GM21367 (cell line): ENCODE data around the gene PUS3.

ENCODE experiments used
- ATAC-seq: cut with Tn5 transposase; IDR thresholded peaks from one replicate; pipeline ENCODE4 v1.9.1; 2021; ENCODE audit not compliant: unreplicated experiment

The PUS3 gene, protein sequence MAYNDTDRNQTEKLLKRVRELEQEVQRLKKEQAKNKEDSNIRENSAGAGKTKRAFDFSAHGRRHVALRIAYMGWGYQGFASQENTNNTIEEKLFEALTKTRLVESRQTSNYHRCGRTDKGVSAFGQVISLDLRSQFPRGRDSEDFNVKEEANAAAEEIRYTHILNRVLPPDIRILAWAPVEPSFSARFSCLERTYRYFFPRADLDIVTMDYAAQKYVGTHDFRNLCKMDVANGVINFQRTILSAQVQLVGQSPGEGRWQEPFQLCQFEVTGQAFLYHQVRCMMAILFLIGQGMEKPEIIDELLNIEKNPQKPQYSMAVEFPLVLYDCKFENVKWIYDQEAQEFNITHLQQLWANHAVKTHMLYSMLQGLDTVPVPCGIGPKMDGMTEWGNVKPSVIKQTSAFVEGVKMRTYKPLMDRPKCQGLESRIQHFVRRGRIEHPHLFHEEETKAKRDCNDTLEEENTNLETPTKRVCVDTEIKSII

DNA sequence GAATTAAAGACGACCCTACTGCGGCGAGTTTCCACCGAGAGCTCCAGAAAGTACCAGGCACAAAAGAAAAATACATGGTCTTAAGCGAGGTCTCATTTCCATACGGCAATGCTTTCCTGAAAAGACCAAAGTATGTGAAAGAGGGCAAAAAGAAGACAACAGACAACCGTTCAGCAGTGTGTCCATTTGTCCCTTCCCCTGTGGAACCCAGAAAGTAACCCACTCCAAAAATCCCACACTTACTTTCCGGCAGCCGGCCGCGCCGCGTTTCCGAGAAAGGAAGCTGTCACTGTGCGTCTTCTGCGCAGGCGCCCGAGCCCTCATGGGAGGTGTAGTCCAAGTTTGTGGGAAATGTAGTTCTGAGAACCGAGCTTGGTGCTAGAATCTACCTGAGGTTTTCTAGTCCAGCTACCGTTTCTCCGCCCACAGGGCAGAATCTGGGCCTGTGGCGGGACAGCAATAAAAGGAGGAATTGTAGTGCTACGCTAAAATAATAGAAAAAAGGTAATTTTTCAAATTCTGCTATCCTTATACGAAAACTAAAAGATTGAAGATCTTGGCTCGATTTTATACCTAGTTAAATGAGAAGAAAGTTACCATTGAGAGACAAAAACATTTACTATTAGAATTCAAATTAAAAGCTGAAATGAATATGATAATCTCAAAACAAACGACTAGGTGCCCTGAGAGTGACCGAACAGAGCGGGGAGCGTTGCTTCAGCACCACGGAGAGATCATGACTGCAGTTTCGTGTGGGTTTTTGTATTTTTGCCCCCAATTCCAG, at the start of gene PUS3:
Gene PUS3 (minus strand): TSS at position 280 of the 784 bp plus-strand sequence. CDS start 6,922 bp downstream, outside the sequence.
- ATAC-seq = peak; percentile 99

DNA sequence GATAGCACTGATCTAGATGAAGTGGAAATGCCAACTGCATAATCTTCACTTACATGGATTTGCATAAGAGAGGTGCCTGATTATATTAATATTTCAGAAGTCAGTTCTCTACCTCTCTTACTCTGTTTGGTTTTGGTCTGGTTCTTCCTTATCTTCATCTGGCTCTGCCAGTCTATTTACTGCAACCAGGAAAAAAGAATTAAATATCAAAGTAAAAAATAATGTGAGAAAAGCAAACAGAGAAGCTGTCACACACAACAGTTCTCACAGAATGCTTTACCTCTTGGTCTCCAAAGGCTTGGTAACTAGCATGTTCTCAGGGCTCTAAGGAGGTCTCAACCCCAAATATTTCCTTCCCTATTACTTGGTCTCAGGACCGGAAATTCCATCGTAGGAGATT, 49.6 kb upstream of the PUS3 start:
- ATAC-seq = no peak

DNA sequence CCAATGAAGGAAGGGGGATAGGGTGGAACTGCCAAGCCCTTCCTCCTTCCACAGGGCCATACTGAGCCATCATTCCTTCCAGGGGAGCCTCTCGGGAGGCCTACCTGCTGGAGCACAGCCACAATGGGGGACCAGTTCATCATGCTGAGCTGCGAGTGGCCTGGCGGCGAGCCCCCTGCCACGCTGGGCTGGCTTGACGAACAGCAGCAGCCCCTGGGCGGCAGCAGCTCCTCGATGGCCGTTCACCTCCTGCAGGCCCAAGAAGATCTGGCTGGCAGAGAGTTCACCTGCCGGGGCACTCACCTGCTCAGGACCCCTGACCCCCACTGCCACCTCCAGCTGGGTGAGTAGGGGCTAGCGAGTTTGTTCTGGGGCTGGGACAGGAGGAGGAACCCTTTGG, 48.7 kb upstream of the PUS3 start:
- ATAC-seq = no peak

DNA sequence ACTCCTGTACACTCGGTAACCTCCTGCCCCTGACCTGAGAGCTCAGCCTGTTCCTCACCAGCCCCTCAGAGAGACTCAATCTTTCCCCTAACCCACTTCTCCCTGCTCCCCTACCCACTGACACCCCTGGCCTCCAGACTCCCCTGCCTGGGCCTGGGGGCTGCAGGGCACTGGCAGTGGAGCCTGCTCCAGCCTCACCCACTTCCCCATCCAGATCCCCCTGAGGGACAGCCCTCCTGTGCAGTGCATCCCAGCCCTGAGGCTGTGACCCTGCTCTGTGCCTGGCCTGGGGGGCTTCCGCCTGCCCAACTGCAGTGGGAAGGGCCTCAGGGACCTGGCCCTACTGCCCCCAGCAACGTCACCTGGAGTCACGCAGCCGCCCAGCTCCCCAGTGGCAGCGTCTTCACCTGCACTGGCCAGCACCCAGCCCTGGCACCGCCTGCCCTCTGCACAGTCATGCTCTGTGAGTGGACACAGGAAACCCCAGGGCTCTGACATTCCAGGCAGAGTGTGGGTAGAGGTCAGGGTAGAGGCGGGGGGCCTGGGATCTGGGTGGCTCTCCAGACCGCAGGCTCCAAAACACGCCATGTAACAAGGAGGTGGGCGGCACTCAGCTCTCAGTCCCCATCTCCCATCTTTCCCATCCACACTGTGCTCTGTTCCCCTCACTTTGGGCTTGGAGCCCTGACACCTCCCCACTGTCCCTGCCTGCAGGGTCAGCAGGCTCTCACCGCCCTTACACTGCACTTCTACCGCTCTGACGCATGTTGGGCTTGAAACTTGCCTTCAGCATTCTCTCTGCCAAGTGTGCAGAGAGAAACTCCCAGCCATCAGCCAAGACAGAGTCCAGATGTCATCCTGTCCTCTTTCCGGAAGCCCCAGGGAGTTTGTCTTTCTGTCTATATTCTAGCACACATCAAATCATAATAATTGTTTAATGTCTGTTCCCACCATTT, 48.0 kb upstream of the PUS3 start:
- ATAC-seq = no peak

DNA sequence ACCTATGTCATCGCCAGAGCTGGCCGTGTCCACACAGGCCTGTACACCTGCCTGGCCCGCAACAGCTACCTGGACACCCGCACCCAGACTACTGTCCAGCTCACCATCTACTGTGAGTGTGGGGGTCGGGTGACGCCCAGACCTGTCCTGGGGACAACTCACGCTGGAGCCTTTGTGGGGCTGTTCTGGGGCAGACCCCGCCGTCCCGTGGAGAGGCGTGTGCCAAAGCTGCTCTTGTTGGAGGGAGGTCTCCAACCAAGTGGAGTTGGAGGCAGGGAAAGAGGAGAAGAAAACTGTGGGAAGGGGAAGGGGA, 47.1 kb upstream of the PUS3 start:
- ATAC-seq = no peak

DNA sequence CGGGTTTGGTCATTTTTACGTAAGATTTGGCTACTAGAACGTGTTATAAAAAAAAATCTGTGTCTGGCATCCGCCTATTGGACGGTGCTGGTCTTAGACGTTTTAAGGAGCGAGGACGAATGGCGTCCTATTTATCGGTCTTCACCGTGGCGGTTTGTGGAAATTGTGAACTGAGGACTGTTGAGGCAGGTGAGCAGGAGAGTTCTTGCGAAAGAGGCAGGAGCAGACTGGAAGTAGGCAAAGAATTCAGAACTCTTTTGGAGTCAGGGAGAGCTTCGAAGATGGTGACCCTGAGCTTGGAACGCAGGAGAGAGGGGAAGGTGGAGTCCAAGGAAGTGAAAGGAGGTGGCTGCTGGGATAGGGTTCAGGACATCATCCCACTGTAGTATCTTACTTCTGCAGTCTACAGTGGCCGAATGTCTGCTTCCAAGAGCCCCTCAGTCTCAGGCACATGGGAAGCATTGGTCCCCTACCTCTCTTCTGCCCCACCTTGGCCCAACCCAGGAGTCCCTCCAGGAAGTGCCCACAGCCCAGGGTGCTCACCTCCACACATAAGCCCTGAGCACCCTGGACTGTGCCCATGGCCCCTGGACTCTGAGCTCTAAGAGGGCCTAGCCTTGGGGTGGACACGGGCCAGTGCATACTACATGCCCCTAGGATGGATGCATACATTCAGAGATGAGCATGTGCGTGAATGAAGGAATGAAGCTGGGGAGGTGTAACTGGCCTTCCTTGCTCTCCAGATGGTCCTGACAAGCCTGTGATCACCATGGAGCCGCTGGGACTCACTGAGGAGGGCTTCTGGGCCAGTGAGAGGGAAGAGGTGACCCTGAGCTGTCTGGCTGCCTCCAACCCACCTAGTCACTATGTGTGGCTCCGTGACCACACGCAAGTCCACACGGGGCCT, 46.5 kb upstream of the PUS3 start:
- no peak for ATAC-seq

DNA sequence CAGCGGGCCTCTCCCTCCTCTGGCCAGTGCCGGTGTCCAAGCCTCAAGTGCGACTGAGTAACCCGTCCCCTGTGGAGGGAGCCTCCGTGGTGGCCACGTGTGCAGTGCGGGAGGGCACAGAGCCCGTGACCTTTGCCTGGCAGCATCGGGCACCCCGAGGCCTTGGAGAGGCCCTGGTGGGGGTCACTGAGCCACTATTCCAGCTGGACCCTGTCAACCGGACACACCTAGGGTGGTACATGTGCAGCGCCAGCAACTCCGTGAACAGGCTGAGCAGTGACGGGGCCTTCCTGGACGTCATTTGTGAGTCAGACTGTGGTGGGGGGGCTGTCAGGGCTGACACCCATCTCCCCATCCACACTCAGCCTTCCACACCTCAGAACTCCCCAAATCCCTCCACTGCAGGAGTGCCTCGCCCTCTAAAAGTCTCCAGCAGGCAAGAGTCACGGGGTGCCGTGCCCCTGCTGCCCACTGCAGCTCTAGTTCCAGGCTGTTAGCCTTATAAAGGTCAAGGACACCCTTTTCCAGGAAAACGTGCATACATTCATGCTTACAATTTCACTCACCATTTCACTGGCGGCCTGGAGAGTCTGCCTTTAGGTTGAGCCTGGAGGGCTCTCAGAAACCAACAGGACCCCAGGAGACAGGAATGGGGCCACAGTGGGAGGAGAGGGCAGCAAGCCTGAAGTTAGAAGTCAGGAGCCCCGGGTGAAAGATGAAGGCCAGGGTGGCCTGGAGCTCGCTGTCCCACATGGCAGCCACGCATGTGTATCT, 45.5 kb upstream of the PUS3 start:
- ATAC-seq = no peak

DNA sequence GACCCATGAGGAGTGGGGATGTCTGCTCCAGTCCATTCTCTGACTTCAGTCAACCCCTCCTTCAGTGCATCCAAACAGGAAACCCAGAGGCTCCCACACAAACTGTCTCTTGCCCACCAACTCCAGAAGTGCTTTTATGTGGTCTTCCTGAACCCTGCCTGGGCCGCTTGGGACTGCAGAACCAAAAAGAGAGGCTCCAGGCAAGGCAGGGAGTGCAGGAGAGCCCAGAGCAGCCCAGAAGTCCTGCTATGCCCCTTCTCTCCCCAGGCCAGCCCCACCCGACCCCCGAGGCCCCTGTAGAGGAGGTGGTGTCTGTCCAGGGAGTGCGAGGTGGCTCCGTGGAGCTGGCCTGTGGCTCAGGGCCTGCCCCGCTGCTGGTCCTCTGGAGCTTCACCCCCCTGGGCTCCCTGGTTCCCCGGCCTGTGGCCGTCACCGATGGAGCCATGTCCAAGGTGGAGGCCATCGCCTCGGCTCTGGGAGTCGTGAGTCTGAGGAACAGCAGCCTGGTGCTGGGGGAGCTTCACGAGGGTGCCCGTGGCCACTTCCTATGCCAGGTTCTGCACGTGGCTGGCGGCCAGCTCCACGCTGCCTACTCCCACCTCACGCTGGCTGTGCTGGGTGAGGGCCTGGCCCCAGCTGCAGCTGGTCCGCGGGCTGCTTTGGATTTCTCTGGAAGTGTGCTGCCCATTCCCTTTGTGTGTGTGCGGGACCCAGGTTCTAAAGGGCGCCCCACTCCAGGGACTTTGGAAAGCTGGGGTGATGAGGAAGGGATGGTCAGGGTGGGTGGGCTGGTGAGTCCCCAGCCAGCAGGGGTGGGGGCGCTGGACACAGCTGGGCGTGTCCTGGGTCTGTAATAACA, 44.6 kb upstream of the PUS3 start:
- no peak for ATAC-seq

DNA sequence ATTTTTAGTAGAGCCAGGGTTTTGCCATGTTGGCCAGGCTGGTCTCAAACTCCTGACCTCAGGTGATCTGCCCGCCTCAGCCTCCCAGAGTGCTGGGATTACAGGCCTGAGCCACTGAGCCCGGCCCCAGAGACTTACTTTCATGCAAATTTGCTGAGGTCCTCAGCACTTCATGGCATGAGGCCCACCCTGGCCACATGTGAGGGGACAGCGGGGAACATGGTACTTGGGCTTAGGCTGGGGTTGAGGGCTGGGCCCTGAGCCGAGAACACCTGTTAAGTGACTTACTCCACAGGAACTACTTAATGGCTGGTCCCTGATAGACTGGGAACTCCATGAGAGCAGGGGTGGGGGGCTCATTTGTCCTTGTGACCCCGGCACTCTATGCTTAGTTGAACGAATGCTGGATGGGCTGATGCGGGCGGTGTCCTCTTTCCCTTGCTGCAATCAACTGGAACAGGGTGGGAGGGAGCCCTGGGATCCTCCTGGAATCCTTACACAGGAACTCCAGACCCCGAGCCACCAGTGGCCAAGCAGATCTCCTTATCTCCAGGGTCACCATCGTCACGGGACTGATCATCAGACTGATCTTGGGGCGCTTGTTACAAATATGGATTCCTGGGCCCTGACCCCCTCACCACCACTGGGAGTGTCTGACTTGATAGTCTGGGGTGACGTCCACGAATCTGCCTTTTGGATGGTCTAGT, 43.9 kb upstream of the PUS3 start:
- no peak for ATAC-seq

DNA sequence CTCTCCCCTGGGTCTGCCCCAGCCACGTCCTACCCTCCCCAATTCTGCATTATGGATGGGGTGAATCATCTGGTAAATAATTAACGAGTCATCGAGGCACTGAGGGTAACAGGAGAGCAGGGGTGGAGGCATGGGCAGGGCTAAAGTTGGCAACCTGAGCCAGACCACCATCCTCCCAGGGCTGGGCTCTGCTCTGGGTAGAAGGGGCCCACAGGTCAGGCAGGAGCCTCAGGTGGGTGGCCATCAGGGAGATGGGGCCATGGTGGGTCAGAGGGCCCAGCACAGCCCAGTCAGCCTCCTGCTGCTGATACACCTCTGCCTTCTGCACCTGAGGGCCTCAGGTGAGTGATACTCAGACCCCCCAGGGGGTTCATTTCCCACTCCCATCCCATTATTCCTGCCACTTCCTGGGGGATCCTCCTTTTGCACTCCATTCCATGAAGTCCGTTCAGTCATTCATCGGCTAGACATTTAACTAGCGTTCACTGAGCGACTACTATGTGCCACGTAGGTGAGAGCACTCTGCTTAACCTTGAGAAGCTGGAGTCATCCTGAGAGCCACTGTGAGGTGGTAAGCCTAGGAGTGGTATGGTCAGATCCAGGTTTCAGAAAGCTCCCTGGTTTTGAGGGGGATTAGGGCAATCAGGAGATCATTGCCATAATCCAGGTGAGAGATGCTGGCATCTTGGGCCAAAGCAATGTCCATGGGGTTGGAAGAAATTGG, 43.0 kb upstream of the PUS3 start, which contains the start of gene VSIG10L2:
Gene VSIG10L2 (plus strand): TSS at position 248 of the 724 bp plus-strand sequence. CDS start 12 bp downstream, at position 260.
- no peak for ATAC-seq

DNA sequence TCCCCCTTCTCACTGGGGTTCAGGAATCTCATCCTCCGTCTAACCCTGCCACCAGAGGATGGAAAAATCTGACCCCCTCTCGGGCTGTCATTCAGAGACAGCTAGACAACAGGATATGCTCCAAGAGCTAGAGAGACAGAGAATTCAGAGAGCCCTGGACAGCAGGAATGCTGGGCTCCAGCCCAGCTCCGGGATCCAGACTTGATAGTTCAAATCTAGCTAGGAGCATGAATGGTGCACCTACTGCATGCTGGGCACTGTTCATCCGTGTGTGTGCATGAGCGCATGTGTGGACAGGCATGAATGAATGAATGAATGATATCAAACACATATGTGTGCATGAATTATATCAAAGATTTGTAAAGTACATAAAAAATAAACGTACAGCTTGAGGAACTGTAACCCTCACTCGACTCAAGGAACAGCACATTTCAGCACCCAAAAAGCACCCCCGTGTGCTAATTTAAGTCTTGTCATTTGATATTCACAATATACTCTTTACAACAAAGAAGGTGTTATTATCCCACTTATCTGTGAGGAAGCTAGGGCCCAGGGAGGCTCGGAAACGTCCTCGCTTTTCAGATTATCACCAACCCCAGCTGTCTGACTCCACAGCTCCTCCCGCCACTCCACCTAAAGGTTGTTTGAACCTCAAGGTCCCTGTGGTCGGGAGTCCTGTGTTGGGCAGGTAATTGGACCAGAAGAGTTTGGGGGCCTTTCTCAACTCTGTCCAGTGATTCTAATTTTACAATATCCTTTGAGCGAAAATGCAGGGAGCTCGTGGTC, 42.2 kb upstream of the PUS3 start:
- no peak for ATAC-seq

DNA sequence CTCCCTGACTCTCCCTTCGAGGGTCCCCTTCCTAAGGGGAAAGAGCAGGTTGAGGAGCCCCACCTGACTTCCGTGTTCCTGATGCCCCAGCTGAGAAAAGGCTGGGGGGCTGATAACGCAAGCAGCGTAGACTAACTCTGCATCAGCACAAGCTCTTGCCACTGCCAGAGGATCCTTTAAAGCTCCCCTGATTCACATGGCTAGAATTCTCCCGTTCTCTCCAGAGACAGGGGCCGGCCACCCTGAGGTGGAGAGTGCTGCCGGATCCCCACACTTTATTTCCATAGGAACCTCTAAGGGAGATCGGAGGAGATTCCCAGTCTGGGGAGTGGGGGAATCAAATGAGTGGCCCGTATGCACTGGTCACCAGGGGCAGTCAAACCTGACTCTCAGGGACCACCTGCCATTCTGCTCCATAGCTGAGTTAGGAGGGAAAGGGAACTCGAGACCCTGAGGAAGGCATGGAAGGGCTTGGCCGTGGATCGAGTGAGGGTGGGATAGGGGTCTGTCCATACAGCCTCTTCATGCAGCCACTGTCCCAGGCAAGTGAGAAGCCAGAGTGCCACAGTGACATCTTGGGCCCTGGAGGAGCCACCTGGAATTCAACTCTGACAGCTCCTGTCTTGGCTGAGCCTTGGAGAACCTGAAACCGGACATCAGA, 41.5 kb upstream of the PUS3 start:
- ATAC-seq = no peak

DNA sequence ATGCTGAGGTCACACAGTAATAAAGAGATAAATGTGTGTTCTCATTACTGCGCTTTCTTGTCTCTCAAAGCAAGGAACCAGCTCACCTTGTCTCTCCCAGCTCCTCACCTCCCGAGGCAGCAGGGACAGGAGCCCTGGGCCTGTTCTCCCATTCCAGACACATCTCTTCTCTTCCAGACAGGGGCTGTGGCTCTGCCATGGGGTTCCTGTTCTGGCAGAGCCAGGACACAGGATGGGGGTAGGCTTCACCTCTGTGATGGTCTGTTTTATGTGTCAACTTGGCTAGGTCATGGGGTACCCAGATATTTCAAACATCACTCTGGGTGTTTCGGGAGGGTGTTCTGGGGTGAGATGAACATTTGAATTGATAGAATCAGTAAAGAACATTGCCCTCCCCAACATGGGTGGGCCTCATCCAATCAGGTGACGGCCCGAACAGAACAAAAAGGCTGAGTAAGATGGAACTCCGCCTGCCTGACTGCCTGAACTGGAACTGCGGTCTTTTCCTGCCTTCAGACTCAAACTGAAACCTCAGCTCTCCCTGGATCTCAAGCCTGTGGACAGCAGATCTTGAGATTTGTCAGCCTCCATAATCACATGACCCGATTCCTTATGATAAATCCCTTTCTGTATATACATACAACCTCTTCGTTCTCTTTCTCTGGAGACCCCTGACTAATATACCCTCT, 40.8 kb upstream of the PUS3 start:
- ATAC-seq = no peak

DNA sequence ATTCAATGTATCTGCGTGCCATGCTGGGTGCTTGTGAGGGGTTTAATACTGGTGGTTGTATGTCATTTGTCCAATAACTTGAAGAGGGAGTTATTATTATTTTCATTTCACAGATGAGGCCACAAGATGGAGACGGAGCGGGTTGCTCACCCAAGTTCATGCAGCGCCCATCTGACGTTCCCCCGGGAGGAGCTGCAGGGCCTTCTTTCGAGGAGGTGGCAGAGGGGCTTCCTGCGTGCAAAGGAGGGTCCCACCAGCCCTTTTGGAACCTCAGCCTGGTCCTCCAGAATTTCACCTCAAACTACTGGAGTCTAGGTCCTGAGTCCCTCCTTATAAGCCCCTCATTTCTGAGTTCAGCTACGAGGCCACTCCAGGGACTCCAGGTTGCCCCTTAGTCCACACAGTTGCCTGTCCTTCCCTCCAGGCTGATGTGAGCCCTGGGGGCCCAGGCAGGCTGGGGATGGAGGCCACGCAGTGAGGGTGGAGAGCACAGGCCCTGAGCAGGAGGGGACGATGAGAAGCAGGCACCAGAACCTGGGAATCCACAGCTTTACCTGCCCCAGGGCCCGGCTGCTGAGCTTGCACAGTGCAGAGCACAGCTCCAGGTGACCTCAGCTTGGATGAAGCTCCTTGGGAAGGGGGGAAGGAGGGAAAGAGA, 39.9 kb upstream of the PUS3 start:
- no peak for ATAC-seq
